HCT116 (cell line): ENCODE data around the gene TPI1. TPM values are rescaled to one million over a fixed set of nuclear protein-coding genes. Genes with fewer than 3 reads are reported as not detected.

Experiments used
- ATAC-seq: fragments of 200-7000 bp; cut with Tn5 transposase; 2 replicates; pipeline ENCODE4 v1.9.1; 2020; ENCODE audit warnings: mild to moderate bottlenecking, moderate library complexity
- BruUV-seq: library from RNA; stranded (reverse); fragments of 400-500 nt; replicated peaks from 2 replicates; lab custom pipeline; 2021; lab: Mats Ljungman, UMichigan
- CTCF ChIA-PET: fragments of 300-600 bp; sonication (Branson Sonifier 250); formaldehyde crosslinking; loops from one replicate; lab custom pipeline; 2021; ENCODE audit warnings: antibody characterized with exemption; lab: Charles Lee
- POLR2A ChIA-PET: fragments of 300-600, 350-600 bp; sonication (Branson Sonifier 250); formaldehyde crosslinking; loops from one replicate; lab custom pipeline; 2021; ENCODE audit warnings: antibody characterized with exemption; lab: Charles Lee
- RAD21 ChIA-PET, 2 experiments: fragments of 300-600 bp; sonication (Branson Sonifier 250); formaldehyde crosslinking; loops; one replicate each; lab custom pipeline; 2023; ENCODE audit warnings: low total read pairs in 2 of 2; ENCODE audit not compliant: uncharacterized antibody in 2 of 2, unreplicated experiment in 2 of 2, low non-redundant PET in 1 of 2; lab: Charles Lee
- DNase-seq: peaks from one replicate; pipeline ENCODE4 v3.0.0-alpha.2; 2010; ENCODE audit warnings: low read depth, low spot score
- H2AFZ ChIP-seq: fragments of 200-600 bp; shearing (Covaris generic), sonication (generic); 2 replicates; pipeline ENCODE4 v1.6.1; 2017; ENCODE audit warnings: low read depth, mixed run types, mixed read lengths, antibody characterized with exemption, low read length; ENCODE audit not compliant: poor library complexity, severe bottlenecking
- H3K27ac ChIP-seq: 2 replicates; pipeline ENCODE4 v1.5.1; 2012; ENCODE audit warnings: low read depth, low read length
- H3K27me3 ChIP-seq: fragments of 200-600 bp; sonication (generic); 2 replicates; pipeline ENCODE4 v1.6.1; 2016; ENCODE audit warnings: mixed run types, low read length, mixed read lengths; ENCODE audit not compliant: insufficient read depth
- H3K36me3 ChIP-seq, 2 experiments: fragments of 200-500 bp in 1 of 2; fragments of 200-600 bp in 1 of 2; sonication (Bioruptor generic) in 1 of 2; sonication (generic) in 1 of 2; 2 replicates each; pipeline versions ENCODE4 v1.5.1 to v1.6.1; 2014 to 2016; ENCODE audit warnings: low read length in 2 of 2, inconsistent platforms in 1 of 2, mixed read lengths in 1 of 2, mixed run types in 1 of 2; ENCODE audit not compliant: insufficient read depth in 2 of 2, control insufficient read depth in 1 of 2
- H3K4me1 ChIP-seq, 2 experiments: fragments of 200-600 bp in 1 of 2; sonication (generic) in 1 of 2; 2 replicates each; pipeline versions ENCODE4 v1.5.1 to v1.6.1; 2012 to 2017; ENCODE audit warnings: low read length in 2 of 2, inconsistent platforms in 1 of 2, mild to moderate bottlenecking in 1 of 2, mixed read lengths in 1 of 2, mixed run types in 1 of 2, moderate library complexity in 1 of 2; ENCODE audit not compliant: insufficient read depth in 2 of 2, control insufficient read depth in 1 of 2
- H3K4me2 ChIP-seq: fragments of 200-600 bp; sonication (generic); 2 replicates; pipeline ENCODE4 v1.6.1; 2017; ENCODE audit warnings: mixed run types, low read length, mixed read lengths
- H3K4me3 ChIP-seq, 2 experiments: fragments of 200-600 bp in 1 of 2; sonication (generic) in 1 of 2; replicated peaks in 1 of 2; 2 replicates each; pipeline ENCODE4 v1.5.1; 2011 to 2016; ENCODE audit warnings: low read length in 2 of 2, control low read depth in 1 of 2, low read depth in 1 of 2, mild to moderate bottlenecking in 1 of 2, mixed read lengths in 1 of 2, mixed run types in 1 of 2
- H3K79me2 ChIP-seq: fragments of 200-600 bp; sonication (generic); 2 replicates; pipeline ENCODE4 v1.6.1; 2017; ENCODE audit warnings: mild to moderate bottlenecking, mixed run types, low read length, moderate library complexity, mixed read lengths; ENCODE audit not compliant: insufficient read depth
- H3K9ac ChIP-seq: fragments of 200-600 bp; sonication (generic); 2 replicates; pipeline ENCODE4 v1.6.1; 2016; ENCODE audit warnings: low read length, mixed read lengths
- H3K9me2 ChIP-seq: fragments of 200-600 bp; sonication (generic), shearing (Covaris generic); 2 replicates; pipeline ENCODE4 v1.6.1; 2017; ENCODE audit warnings: mixed run types, mild to moderate bottlenecking, moderate library complexity; ENCODE audit not compliant: insufficient read depth
- H3K9me3 ChIP-seq, 2 experiments: fragments of 200-500 bp in 1 of 2; fragments of 200-600 bp in 1 of 2; sonication (Bioruptor generic) in 1 of 2; sonication (generic) in 1 of 2; 2 replicates each; pipeline ENCODE4 v1.6.1; 2014 to 2017; ENCODE audit warnings: low read length in 2 of 2, mixed read lengths in 2 of 2, inconsistent platforms in 1 of 2, low read depth in 1 of 2, mild to moderate bottlenecking in 1 of 2, mixed run types in 1 of 2, moderate library complexity in 1 of 2; ENCODE audit not compliant: control insufficient read depth in 1 of 2, insufficient read depth in 1 of 2
- H4K20me1 ChIP-seq: fragments of 200-600 bp; sonication (generic), shearing (Covaris generic); 2 replicates; pipeline ENCODE4 v1.6.1; 2017; ENCODE audit warnings: mixed run types, mild to moderate bottlenecking, moderate library complexity; ENCODE audit not compliant: insufficient read depth
- ATF3 ChIP-seq: IDR thresholded peaks from 2 replicates; pipeline ENCODE4 v1.6.1; 2012
- CBX3 ChIP-seq: IDR thresholded peaks from 2 replicates; pipeline ENCODE4 v1.6.1; 2012; ENCODE audit warnings: low read depth
- CEBPB ChIP-seq: IDR thresholded peaks from 2 replicates; pipeline ENCODE4 v1.6.1; 2012; ENCODE audit warnings: low read depth
- EGR1 ChIP-seq: IDR thresholded peaks from 2 replicates; pipeline ENCODE4 v1.6.1; 2012; ENCODE audit warnings: low read depth
- ELF1 ChIP-seq: IDR thresholded peaks from 2 replicates; pipeline ENCODE4 v1.6.1; 2012; ENCODE audit warnings: low read depth, borderline replicate concordance
- EZH2 ChIP-seq: fragments of 200-600 bp; sonication (generic); IDR thresholded peaks from 2 replicates; pipeline ENCODE4 v1.6.1; 2017; ENCODE audit warnings: antibody characterized with exemption, mixed run types
- EZH2phosphoT487 ChIP-seq: fragments of 200-600 bp; IDR thresholded peaks from 2 replicates; pipeline ENCODE4 v1.6.1; 2018; ENCODE audit warnings: antibody characterized with exemption, borderline replicate concordance
- POLR2A ChIP-seq: IDR thresholded peaks from 2 replicates; pipeline ENCODE4 v1.7.0; 2011; ENCODE audit warnings: borderline replicate concordance; ENCODE audit not compliant: insufficient read depth, insufficient read length; ENCODE audit errors: extremely low read depth
- POLR2AphosphoS5 ChIP-seq: IDR thresholded peaks from 2 replicates; pipeline ENCODE4 v1.6.1; 2011; ENCODE audit warnings: mild to moderate bottlenecking, low read depth, low read length, moderate library complexity
- RAD21 ChIP-seq: IDR thresholded peaks from 2 replicates; pipeline ENCODE4 v1.6.1; 2012; ENCODE audit warnings: low read depth, mild to moderate bottlenecking
- SP1 ChIP-seq: IDR thresholded peaks from 2 replicates; pipeline ENCODE4 v1.6.1; 2012; ENCODE audit warnings: low read depth
- SRF ChIP-seq: IDR thresholded peaks from 2 replicates; pipeline ENCODE4 v1.6.1; 2012; ENCODE audit warnings: low read depth
- TCF7L2 ChIP-seq: IDR thresholded peaks from 2 replicates; pipeline ENCODE4 v1.7.0; 2011; ENCODE audit warnings: borderline replicate concordance, inconsistent platforms; ENCODE audit not compliant: insufficient read depth, insufficient read length; ENCODE audit errors: extremely low read depth
- ZFX ChIP-seq: fragments of 450-650 bp; IDR thresholded peaks from 2 replicates; pipeline ENCODE4 v1.6.1; 2017
- intact Hi-C: fragments of 100-400 bp; cut with micrococcal nuclease; formaldehyde crosslinking; loops from 2 replicates; pipeline ENCODE4 v1.10.0; 2022
- total RNA-seq: library from RNA; stranded (reverse); gene quantifications from one replicate; pipeline ENCODE4 v1.2.1, GENCODE V29; 2021; ENCODE audit not compliant: unreplicated experiment
- TF ChIP-seq, protein P1 (sequence below), 3 experiments: fragments of 200-600 bp in 1 of 3; sonication (generic) in 1 of 3; IDR thresholded peaks in 2 of 3; conservative IDR thresholded peaks in 1 of 3; 2 replicates each; pipeline ENCODE4 v1.5.1; 2012 to 2017; ENCODE audit warnings: low read depth in 2 of 3, low read length in 2 of 3, antibody characterized with exemption in 1 of 3, borderline replicate concordance in 1 of 3, control low read depth in 1 of 3, mild to moderate bottlenecking in 1 of 3, mixed read lengths in 1 of 3, mixed run types in 1 of 3, moderate library complexity in 1 of 3; ENCODE audit not compliant: insufficient read depth in 1 of 3
- TF ChIP-seq, protein P2 (sequence below): IDR thresholded peaks from 2 replicates; pipeline ENCODE4 v1.6.1; 2012; ENCODE audit warnings: low read depth

The TPI1 gene
- total RNA-seq, 1 experiment from 2014 or later = 1,068 TPM

- H3K9ac ChIP-seq = no peak overlapping the region
- no peaks in the 10 kb centered on the region for H3K36me3 ChIP-seq
- ChIA-PET RAD21 (no interaction called here), CTCF (interaction anchor here (1.1 kb wide), 1 partner anchor 12 kb away, joined by 6 read pairs; no protein-coding TSS in a partner anchor), POLR2A (interaction anchor here (1.3 to 1.4 kb wide), 3 partner anchors 11 to 41 kb away, joined by 3 to 5 read pairs (median 4); partner anchors contain the start of genes C12orf57 and RNU7-1)
- no peak for TF ChIP-seq EZH2phosphoT487
- no peak for TF ChIP-seq CEBPB
- TF ChIP-seq, protein P1, sequence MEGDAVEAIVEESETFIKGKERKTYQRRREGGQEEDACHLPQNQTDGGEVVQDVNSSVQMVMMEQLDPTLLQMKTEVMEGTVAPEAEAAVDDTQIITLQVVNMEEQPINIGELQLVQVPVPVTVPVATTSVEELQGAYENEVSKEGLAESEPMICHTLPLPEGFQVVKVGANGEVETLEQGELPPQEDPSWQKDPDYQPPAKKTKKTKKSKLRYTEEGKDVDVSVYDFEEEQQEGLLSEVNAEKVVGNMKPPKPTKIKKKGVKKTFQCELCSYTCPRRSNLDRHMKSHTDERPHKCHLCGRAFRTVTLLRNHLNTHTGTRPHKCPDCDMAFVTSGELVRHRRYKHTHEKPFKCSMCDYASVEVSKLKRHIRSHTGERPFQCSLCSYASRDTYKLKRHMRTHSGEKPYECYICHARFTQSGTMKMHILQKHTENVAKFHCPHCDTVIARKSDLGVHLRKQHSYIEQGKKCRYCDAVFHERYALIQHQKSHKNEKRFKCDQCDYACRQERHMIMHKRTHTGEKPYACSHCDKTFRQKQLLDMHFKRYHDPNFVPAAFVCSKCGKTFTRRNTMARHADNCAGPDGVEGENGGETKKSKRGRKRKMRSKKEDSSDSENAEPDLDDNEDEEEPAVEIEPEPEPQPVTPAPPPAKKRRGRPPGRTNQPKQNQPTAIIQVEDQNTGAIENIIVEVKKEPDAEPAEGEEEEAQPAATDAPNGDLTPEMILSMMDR (IDR thresholded peaks at IDR 0.05 in 2 of 3, conservative IDR thresholded peaks at IDR 0.05 in 1 of 3; ENCODE audit: borderline replicate concordance in 1 of 3, insufficient read depth in 1 of 3, low read depth in 2 of 3, low read length in 2 of 3) = no peak
- no peak for TF ChIP-seq POLR2AphosphoS5
- TF ChIP-seq SP1 = no peak
- TF ChIP-seq TCF7L2 = no peak
- TF ChIP-seq, protein P2, sequence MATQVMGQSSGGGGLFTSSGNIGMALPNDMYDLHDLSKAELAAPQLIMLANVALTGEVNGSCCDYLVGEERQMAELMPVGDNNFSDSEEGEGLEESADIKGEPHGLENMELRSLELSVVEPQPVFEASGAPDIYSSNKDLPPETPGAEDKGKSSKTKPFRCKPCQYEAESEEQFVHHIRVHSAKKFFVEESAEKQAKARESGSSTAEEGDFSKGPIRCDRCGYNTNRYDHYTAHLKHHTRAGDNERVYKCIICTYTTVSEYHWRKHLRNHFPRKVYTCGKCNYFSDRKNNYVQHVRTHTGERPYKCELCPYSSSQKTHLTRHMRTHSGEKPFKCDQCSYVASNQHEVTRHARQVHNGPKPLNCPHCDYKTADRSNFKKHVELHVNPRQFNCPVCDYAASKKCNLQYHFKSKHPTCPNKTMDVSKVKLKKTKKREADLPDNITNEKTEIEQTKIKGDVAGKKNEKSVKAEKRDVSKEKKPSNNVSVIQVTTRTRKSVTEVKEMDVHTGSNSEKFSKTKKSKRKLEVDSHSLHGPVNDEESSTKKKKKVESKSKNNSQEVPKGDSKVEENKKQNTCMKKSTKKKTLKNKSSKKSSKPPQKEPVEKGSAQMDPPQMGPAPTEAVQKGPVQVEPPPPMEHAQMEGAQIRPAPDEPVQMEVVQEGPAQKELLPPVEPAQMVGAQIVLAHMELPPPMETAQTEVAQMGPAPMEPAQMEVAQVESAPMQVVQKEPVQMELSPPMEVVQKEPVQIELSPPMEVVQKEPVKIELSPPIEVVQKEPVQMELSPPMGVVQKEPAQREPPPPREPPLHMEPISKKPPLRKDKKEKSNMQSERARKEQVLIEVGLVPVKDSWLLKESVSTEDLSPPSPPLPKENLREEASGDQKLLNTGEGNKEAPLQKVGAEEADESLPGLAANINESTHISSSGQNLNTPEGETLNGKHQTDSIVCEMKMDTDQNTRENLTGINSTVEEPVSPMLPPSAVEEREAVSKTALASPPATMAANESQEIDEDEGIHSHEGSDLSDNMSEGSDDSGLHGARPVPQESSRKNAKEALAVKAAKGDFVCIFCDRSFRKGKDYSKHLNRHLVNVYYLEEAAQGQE = no peak
- TF ChIP-seq RAD21 = no peak
- no peak for TF ChIP-seq EGR1
- TF ChIP-seq ATF3 = no peak
- TF ChIP-seq ELF1 = no peak
- TF ChIP-seq ZFX = no peak
- no peak for TF ChIP-seq CBX3
- TF ChIP-seq EZH2 = no peak
- no peak for TF ChIP-seq POLR2A
- TF ChIP-seq SRF = no peak
- H3K9me2 ChIP-seq = no peaks in the 10 kb centered on the region
- BruUV-seq = no TSS peak
- H3K4me3 ChIP-seq = no peak overlapping the region
- no peaks in the 10 kb centered on the region for H3K79me2 ChIP-seq
- no peaks in the 10 kb centered on the region for H4K20me1 ChIP-seq
- DNase-seq (no peak), ATAC-seq (no peak)
- H3K4me1 ChIP-seq = peaks cover 10 to 31% of the 10 kb centered on the region in 2 experiments
- H3K9me3 ChIP-seq = no peaks in the 10 kb centered on the region
- no peaks in the 10 kb centered on the region for H3K27me3 ChIP-seq
- H3K4me2 ChIP-seq = no peak overlapping the region
- H3K27ac ChIP-seq = no peak overlapping the region
- no peak overlapping the region for H2AFZ ChIP-seq
- intact Hi-C loops = no loop called here
Observed at GRCh38 chr12:6902448-6902847, 35.1 kb downstream of the TPI1 start.
